ENCODE measurements around the gene BLOC1S6. TPM values are rescaled to one million over a fixed set of nuclear protein-coding genes. Genes with fewer than 3 reads are reported as not detected.

Gene BLOC1S6
- total RNA-seq, 6 donors from 2014 or later: 20.9 to 51.6 (median 36.9) TPM

- no peak overlapping the region for H3K4me3 ChIP-seq
- no peaks in the 10 kb centered on the region for H3K27me3 ChIP-seq
- WGBS, 2 donors: 93 to 97% methylated on average over 2 of the region's 2 CpGs
- H3K27ac ChIP-seq: no peak overlapping the region
- H3K9me3 ChIP-seq: no peaks in the 10 kb centered on the region
- TF ChIP-seq POLR2A (IDR thresholded peaks at IDR 0.05): no peak
- TF ChIP-seq POLR2AphosphoS5 (IDR thresholded peaks at IDR 0.05): no peak
- TF ChIP-seq, protein P1, sequence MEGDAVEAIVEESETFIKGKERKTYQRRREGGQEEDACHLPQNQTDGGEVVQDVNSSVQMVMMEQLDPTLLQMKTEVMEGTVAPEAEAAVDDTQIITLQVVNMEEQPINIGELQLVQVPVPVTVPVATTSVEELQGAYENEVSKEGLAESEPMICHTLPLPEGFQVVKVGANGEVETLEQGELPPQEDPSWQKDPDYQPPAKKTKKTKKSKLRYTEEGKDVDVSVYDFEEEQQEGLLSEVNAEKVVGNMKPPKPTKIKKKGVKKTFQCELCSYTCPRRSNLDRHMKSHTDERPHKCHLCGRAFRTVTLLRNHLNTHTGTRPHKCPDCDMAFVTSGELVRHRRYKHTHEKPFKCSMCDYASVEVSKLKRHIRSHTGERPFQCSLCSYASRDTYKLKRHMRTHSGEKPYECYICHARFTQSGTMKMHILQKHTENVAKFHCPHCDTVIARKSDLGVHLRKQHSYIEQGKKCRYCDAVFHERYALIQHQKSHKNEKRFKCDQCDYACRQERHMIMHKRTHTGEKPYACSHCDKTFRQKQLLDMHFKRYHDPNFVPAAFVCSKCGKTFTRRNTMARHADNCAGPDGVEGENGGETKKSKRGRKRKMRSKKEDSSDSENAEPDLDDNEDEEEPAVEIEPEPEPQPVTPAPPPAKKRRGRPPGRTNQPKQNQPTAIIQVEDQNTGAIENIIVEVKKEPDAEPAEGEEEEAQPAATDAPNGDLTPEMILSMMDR (IDR thresholded peaks at IDR 0.05): no peak
- H3K4me1 ChIP-seq: peaks cover under 1 to 5% (median 2%) of the 10 kb centered on the region in 4 donors
- peaks cover 0 to 20% (median 13%) of the 10 kb centered on the region in 4 donors for H3K36me3 ChIP-seq
- ATAC-seq (ENCODE audit: low FRiP score in 2 of 2) (no peak), DNase-seq (no peak)
Measured at GRCh38 chr15:45594835-45595530, 7.8 kb downstream of the BLOC1S6 start.

GRCh38 chr15:45603881-45604280 is 16.7 kb downstream of the BLOC1S6 start:
- ATAC-seq (ENCODE audit: low FRiP score in 2 of 2) (no peak), DNase-seq (no peak)
- Histone ChIP-seq H3K27ac (no peak overlapping the region), H3K9me3 (no peaks in the 10 kb centered on the region), H3K27me3 (no peaks in the 10 kb centered on the region), H3K4me3 (no peak overlapping the region), H3K36me3 (peaks cover 6 to 28% (median 18%) of the 10 kb centered on the region in 4 donors), H3K4me1 (peaks cover 0 to 5% (median 0%) of the 10 kb centered on the region in 4 donors)
- TF ChIP-seq EP300 (IDR thresholded peaks at IDR 0.05) (no peak), POLR2AphosphoS5 (IDR thresholded peaks at IDR 0.05) (no peak), POLR2A (IDR thresholded peaks at IDR 0.05) (no peak)
- TF ChIP-seq, protein P1 (IDR thresholded peaks at IDR 0.05): no peak
- 77 to 93% methylated on average over 3 of the region's 3 CpGs for WGBS, 2 donors

- H3K4me1 ChIP-seq: peaks cover 0 to 5% (median 0%) of the 10 kb centered on the region in 4 donors
- ATAC-seq (ENCODE audit: low FRiP score in 2 of 2): peak in 1 of 2 donors; percentile 41
- peaks cover 6 to 28% (median 18%) of the 10 kb centered on the region in 4 donors for H3K36me3 ChIP-seq
- H3K9me3 ChIP-seq: no peaks in the 10 kb centered on the region
- H3K4me3 ChIP-seq: no peak overlapping the region
- H3K27me3 ChIP-seq: no peaks in the 10 kb centered on the region
- no peak for DNase-seq
- no peak for TF ChIP-seq POLR2A (IDR thresholded peaks at IDR 0.05)
- TF ChIP-seq, protein P1 (IDR thresholded peaks at IDR 0.05): no peak
- TF ChIP-seq EP300 (IDR thresholded peaks at IDR 0.05): no peak
- TF ChIP-seq POLR2AphosphoS5 (IDR thresholded peaks at IDR 0.05): no peak
- 74 to 83% methylated on average over 1 of the region's 1 CpG for WGBS, 2 donors
- no peak overlapping the region for H3K27ac ChIP-seq
Measured at GRCh38 chr15:45604326-45604725, 17.1 kb downstream of the BLOC1S6 start.

- Histone ChIP-seq H3K36me3 (peaks cover 6 to 28% (median 19%) of the 10 kb centered on the region in 4 donors), H3K9me3 (no peaks in the 10 kb centered on the region), H3K4me1 (peaks cover 0 to 5% (median 0%) of the 10 kb centered on the region in 4 donors), H3K27ac (no peak overlapping the region), H3K27me3 (no peaks in the 10 kb centered on the region), H3K4me3 (no peak overlapping the region)
- WGBS, 2 donors: 61 to 76% methylated on average over 3 of the region's 3 CpGs
- DNase-seq (no peak), ATAC-seq (ENCODE audit: low FRiP score in 2 of 2) (no peak)
- TF ChIP-seq POLR2A (IDR thresholded peaks at IDR 0.05): no peak
- TF ChIP-seq, protein P1 (IDR thresholded peaks at IDR 0.05): no peak
Measured at GRCh38 chr15:45606413-45606812, 19.2 kb downstream of the BLOC1S6 start.

DNA sequence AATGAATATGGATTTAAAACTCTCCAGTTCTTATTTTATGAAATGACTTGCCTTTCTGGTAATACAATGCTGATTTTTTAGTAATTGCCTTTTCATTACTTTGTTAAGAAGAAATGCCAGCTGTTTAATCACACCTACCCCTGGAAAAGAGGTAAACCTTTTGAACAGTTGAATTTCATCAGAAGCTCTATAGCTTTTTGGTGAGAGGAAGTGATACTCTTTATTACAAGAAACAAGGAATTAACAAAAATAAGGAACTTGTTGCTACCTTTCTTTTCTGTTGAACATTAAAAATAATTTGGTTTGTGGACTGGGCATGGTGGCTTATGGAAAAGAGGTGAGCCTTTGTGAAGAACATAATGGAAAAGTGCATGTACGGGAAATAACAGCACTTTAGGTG is 19.7 kb downstream of the BLOC1S6 start:
- Histone ChIP-seq H3K9me3 (no peaks in the 10 kb centered on the region), H3K4me3 (no peak overlapping the region), H3K36me3 (peaks cover 6 to 28% (median 19%) of the 10 kb centered on the region in 4 donors), H3K27ac (no peak overlapping the region), H3K4me1 (peaks cover 0 to 5% (median 0%) of the 10 kb centered on the region in 4 donors), H3K27me3 (no peaks in the 10 kb centered on the region)
- ATAC-seq (ENCODE audit: low FRiP score in 2 of 2): no peak
- DNase-seq: no peak
- WGBS, 2 donors: 85 to 94% methylated on average over 1 of the region's 1 CpG
- TF ChIP-seq POLR2A (IDR thresholded peaks at IDR 0.05): no peak
